Measurements from ENCODE around the gene LATS1. TPM values are rescaled to one million over a fixed set of nuclear protein-coding genes. Genes with fewer than 3 reads are reported as not detected.

Gene LATS1
- total RNA-seq, 2 donors from 2014 or later, result 28.7 to 44.8 TPM

GRCh38 chr6:149734915-149735314, 17.0 kb upstream of the LATS1 start:
- no peak for TF ChIP-seq CTCF (IDR thresholded peaks at IDR 0.05)
- TF ChIP-seq POLR2A (IDR thresholded peaks at IDR 0.05), result no peak
- TF ChIP-seq POLR2AphosphoS5 (IDR thresholded peaks at IDR 0.05), result no peak
- no peaks in the 10 kb centered on the region for H3K4me1 ChIP-seq (replicated peaks)
- DNase-seq (ENCODE audit: low spot score), result no peak
- 93% methylated on average over 1 of the region's 1 CpG for WGBS
- no peak overlapping the region for H3K27ac ChIP-seq
- no peaks in the 10 kb centered on the region for H3K27me3 ChIP-seq (replicated peaks; ENCODE audit: insufficient read depth)
- H3K4me3 ChIP-seq, result no peak overlapping the region
- no peaks in the 10 kb centered on the region for H3K36me3 ChIP-seq
- no peaks in the 10 kb centered on the region for H3K9me3 ChIP-seq
- intact Hi-C loops (cut with DNase I), result no loop called here

- Histone ChIP-seq H3K27me3 (replicated peaks; ENCODE audit: insufficient read depth) (no peaks in the 10 kb centered on the region), H3K36me3 (no peaks in the 10 kb centered on the region), H3K9me3 (no peaks in the 10 kb centered on the region), H3K27ac (no peak overlapping the region), H3K4me1 (replicated peaks) (no peaks in the 10 kb centered on the region), H3K4me3 (no peak overlapping the region)
- WGBS, result 96% methylated on average over 2 of the region's 2 CpGs
- TF ChIP-seq CTCF (IDR thresholded peaks at IDR 0.05), result no peak
- TF ChIP-seq POLR2A (IDR thresholded peaks at IDR 0.05), result no peak
- TF ChIP-seq POLR2AphosphoS5 (IDR thresholded peaks at IDR 0.05), result no peak
- intact Hi-C loops (cut with DNase I), result no loop called here
- DNase-seq (ENCODE audit: low spot score), result no peak
Observed at GRCh38 chr6:149733089-149733720, 15.3 kb upstream of the LATS1 start.

- Histone ChIP-seq H3K9me3 (no peaks in the 10 kb centered on the region), H3K27me3 (replicated peaks; ENCODE audit: insufficient read depth) (no peaks in the 10 kb centered on the region), H3K4me3 (no peak overlapping the region), H3K4me1 (replicated peaks) (no peaks in the 10 kb centered on the region), H3K36me3 (no peaks in the 10 kb centered on the region), H3K27ac (no peak overlapping the region)
- no peak for DNase-seq (ENCODE audit: low spot score)
- TF ChIP-seq POLR2AphosphoS5 (IDR thresholded peaks at IDR 0.05) (no peak), CTCF (IDR thresholded peaks at IDR 0.05) (no peak), POLR2A (IDR thresholded peaks at IDR 0.05) (no peak)
- intact Hi-C loops (cut with DNase I), result loop anchor here (10.0 kb wide), 2 partner anchors 135 to 195 kb away; partner anchors contain the start of genes LRP11 and RAET1G
- WGBS, result 94% methylated on average over 8 of the region's 8 CpGs
Observed at GRCh38 chr6:149729824-149730223, 11.9 kb upstream of the LATS1 start.

GRCh38 chr6:149728499-149729234, 10.8 kb upstream of the LATS1 start:
- Histone ChIP-seq H3K27ac (no peak overlapping the region), H3K4me1 (replicated peaks) (no peaks in the 10 kb centered on the region), H3K4me3 (no peak overlapping the region), H3K9me3 (no peaks in the 10 kb centered on the region), H3K36me3 (no peaks in the 10 kb centered on the region), H3K27me3 (replicated peaks; ENCODE audit: insufficient read depth) (no peaks in the 10 kb centered on the region)
- intact Hi-C loops (cut with DNase I), result loop anchor here (10.0 kb wide), 2 partner anchors 136 to 196 kb away; partner anchors contain the start of genes LRP11 and RAET1G
- WGBS, result 92% methylated on average over 5 of the region's 5 CpGs
- TF ChIP-seq POLR2AphosphoS5 (IDR thresholded peaks at IDR 0.05), result no peak
- no peak for TF ChIP-seq CTCF (IDR thresholded peaks at IDR 0.05)
- TF ChIP-seq POLR2A (IDR thresholded peaks at IDR 0.05), result no peak
- DNase-seq (ENCODE audit: low spot score), result no peak
